A673 (cell line): ENCODE data around the gene SH3RF1. TPM values are rescaled to one million over a fixed set of nuclear protein-coding genes. Genes with fewer than 3 reads are reported as not detected.

Source experiments
- BruUV-seq: library from RNA; stranded (reverse); fragments of 400-500 nt; replicated peaks from 2 replicates; lab custom pipeline; 2021; lab: Mats Ljungman, UMichigan
- CTCF ChIA-PET: fragments of 300-600 bp; sonication (Branson Sonifier 250); formaldehyde crosslinking; loops from one replicate; lab custom pipeline; 2022; ENCODE audit warnings: antibody characterized with exemption; lab: Charles Lee
- POLR2A ChIA-PET: fragments of 300-600 bp; sonication (Branson Sonifier 250); formaldehyde crosslinking; loops from one replicate; lab custom pipeline; 2022; ENCODE audit warnings: antibody characterized with exemption; ENCODE audit not compliant: low non-redundant PET; lab: Charles Lee
- DNase-seq: peaks from one replicate; pipeline ENCODE4 v3.0.0-alpha.2; 2015; ENCODE audit warnings: low spot score
- H3K27ac ChIP-seq: fragments of 200-600 bp; sonication (generic); 2 replicates; pipeline ENCODE4 v1.5.1; 2016; ENCODE audit warnings: mixed run types, low read depth, mild to moderate bottlenecking, mixed read lengths, antibody characterized with exemption, low read length; ENCODE audit not compliant: poor library complexity, severe bottlenecking
- H3K27me3 ChIP-seq: fragments of 200-600 bp; sonication (generic); replicated peaks from 2 replicates; pipeline ENCODE4 v1.6.1; 2017; ENCODE audit warnings: mixed run types, low read depth, mild to moderate bottlenecking, mixed read lengths, antibody characterized with exemption, low read length; ENCODE audit not compliant: insufficient read depth, poor library complexity
- H3K36me3 ChIP-seq: fragments of 200-600 bp; sonication (generic); 2 replicates; pipeline ENCODE4 v1.6.1; 2016; ENCODE audit warnings: mixed run types, mild to moderate bottlenecking, mixed read lengths, antibody characterized with exemption, low read length; ENCODE audit not compliant: insufficient read depth, poor library complexity, severe bottlenecking
- H3K4me1 ChIP-seq: fragments of 200-600 bp; sonication (generic); 2 replicates; pipeline ENCODE4 v1.6.1; 2017; ENCODE audit warnings: mixed run types, mild to moderate bottlenecking, mixed read lengths, antibody characterized with exemption, low read length; ENCODE audit not compliant: insufficient read depth, poor library complexity, severe bottlenecking
- H3K4me3 ChIP-seq: fragments of 200-600 bp; sonication (generic); 2 replicates; pipeline ENCODE4 v1.5.1; 2016; ENCODE audit warnings: low read depth, mixed run types, mild to moderate bottlenecking, mixed read lengths, low read length; ENCODE audit not compliant: poor library complexity, severe bottlenecking
- H3K9me3 ChIP-seq: fragments of 200-600 bp; sonication (generic); 2 replicates; pipeline ENCODE4 v1.6.1; 2016; ENCODE audit warnings: mixed run types, low read depth, mild to moderate bottlenecking, mixed read lengths, antibody characterized with exemption, low read length; ENCODE audit not compliant: poor library complexity, severe bottlenecking
- CTCF ChIP-seq: fragments of 300-800, 200-600 bp; sonication (generic); conservative IDR thresholded peaks from 2 replicates; pipeline ENCODE4 v1.5.1; 2017; ENCODE audit warnings: low read depth, mild to moderate bottlenecking, antibody characterized with exemption, low read length, moderate library complexity, mixed read lengths
- EZH2 ChIP-seq: fragments of 200-600 bp; sonication (generic); IDR thresholded peaks from 2 replicates; pipeline ENCODE4 v1.6.1; 2017; ENCODE audit warnings: borderline replicate concordance, low read depth, mild to moderate bottlenecking, mixed read lengths, antibody characterized with exemption, low read length; ENCODE audit not compliant: poor library complexity, severe bottlenecking
- intact Hi-C: fragments of 100-400 bp; cut with micrococcal nuclease; formaldehyde crosslinking; loops from one replicate; pipeline ENCODE4 v1.10.0; 2022; ENCODE audit not compliant: unreplicated experiment
- total RNA-seq: library from RNA; stranded (reverse); gene quantifications from 2 replicates; pipeline ENCODE4 v1.2.3, GENCODE V29; 2021

Gene SH3RF1
- total RNA-seq, 1 experiment from 2014 or later = 15.3 TPM

GRCh38 chr4:169225058-169225751 lies 45.6 kb downstream of the SH3RF1 start:
- DNase-seq = peak; percentile 80
- peaks cover 16% of the 10 kb centered on the region for H3K4me1 ChIP-seq
- no TSS peak for BruUV-seq
- H3K36me3 ChIP-seq = no peaks in the 10 kb centered on the region
- no peak overlapping the region for H3K27ac ChIP-seq
- ChIA-PET CTCF (no interaction called here), POLR2A (no interaction called here)
- H3K4me3 ChIP-seq = no peak overlapping the region
- H3K9me3 ChIP-seq = no peaks in the 10 kb centered on the region
- TF ChIP-seq EZH2 (no peak), CTCF (no peak)
- intact Hi-C loops = no loop called here
- H3K27me3 ChIP-seq = no peaks in the 10 kb centered on the region

GRCh38 chr4:169222761-169223160 lies 48.0 kb downstream of the SH3RF1 start:
- ChIA-PET POLR2A (no interaction called here), CTCF (no interaction called here)
- no peak overlapping the region for H3K4me3 ChIP-seq
- no peaks in the 10 kb centered on the region for H3K9me3 ChIP-seq
- no peaks in the 10 kb centered on the region for H3K36me3 ChIP-seq
- H3K27me3 ChIP-seq = no peaks in the 10 kb centered on the region
- peaks cover 16% of the 10 kb centered on the region for H3K4me1 ChIP-seq
- intact Hi-C loops = no loop called here
- no peak overlapping the region for H3K27ac ChIP-seq
- BruUV-seq = no TSS peak
- DNase-seq = no peak
- TF ChIP-seq EZH2 (no peak), CTCF (no peak)

- ChIA-PET POLR2A (no interaction called here), CTCF (no interaction called here)
- no TSS peak for BruUV-seq
These were observed 49.1 kb downstream of the SH3RF1 start for GRCh38 chr4:169221662-169222061.

More at GRCh38 chr4:169221662-169222061, 49.1 kb downstream of the SH3RF1 start:
- Histone ChIP-seq H3K4me3 (no peak overlapping the region), H3K27ac (no peak overlapping the region), H3K4me1 (peaks cover 16% of the 10 kb centered on the region), H3K36me3 (no peaks in the 10 kb centered on the region), H3K9me3 (no peaks in the 10 kb centered on the region), H3K27me3 (no peaks in the 10 kb centered on the region)
- intact Hi-C loops = no loop called here
- TF ChIP-seq EZH2 = no peak
- TF ChIP-seq CTCF = no peak
- DNase-seq = no peak
